Measurements from ENCODE around the gene CELA1. TPM values are rescaled to one million over a fixed set of nuclear protein-coding genes. Genes with fewer than 3 reads are reported as not detected.
"Not testable (repeated sequence)": the region's sequence is repeated elsewhere in the genome, so short reads cannot be mapped to it uniquely, and the experiment has no call there.

CELA1 gene
- polyA plus RNA-seq, 1 donor from 2014 or later, result not detected

DNA sequence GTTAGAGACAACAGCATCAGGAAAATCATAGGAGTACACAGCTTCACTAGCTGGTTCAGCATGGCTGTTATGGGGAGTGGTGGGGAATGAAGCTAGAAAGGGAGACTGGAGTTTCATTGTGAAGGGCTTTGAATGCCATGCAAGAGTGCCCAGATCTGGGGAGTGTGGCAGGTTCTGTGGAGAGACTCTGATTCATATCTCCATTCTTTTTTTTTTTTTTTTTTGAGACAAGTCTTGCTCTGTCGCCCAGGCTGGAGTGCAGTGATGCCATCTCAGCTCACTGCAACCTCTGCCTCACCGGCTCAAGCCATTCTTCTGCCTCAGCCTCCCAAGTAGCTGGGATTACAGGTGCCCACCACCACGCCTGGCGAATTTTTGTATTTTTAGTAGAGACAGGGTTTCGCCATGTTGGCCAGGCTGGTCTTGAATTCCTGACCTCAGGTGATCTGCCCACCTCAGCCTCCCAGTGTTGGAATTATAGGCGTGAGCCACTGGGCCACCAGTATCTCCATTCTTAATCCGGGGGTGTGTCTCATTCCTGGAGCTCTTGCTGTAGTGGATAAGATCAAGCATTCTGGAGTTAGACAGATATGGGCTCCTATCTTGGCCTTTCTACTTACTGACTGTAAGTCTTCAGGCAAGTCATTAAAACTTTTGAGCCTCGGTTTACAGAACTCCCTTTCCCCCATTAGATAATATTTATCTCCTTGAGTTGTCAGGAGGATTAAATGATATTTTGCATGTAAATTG is 28.2 kb downstream of the CELA1 start:
- not testable (repeated sequence) for H4K20me1 ChIP-seq (ENCODE audit: insufficient read depth); H3K27ac ChIP-seq (ENCODE audit: low read length); H3F3A ChIP-seq (ENCODE audit: insufficient read depth, low read length, poor library complexity, severe bottlenecking); H3K9me3 ChIP-seq (ENCODE audit: low read length); H2AFZ ChIP-seq (ENCODE audit: low read depth, low read length); H3K36me3 ChIP-seq (ENCODE audit: insufficient read depth, low read length); H3K9ac ChIP-seq (ENCODE audit: low read length); H3K9me2 ChIP-seq (ENCODE audit: insufficient read depth, low read length); H3K27me3 ChIP-seq (ENCODE audit: insufficient read depth, low read depth, low read length); H3K79me2 ChIP-seq (replicated peaks; ENCODE audit: insufficient read depth, low read length); H3K4me2 ChIP-seq (ENCODE audit: low read length); H3K4me3 ChIP-seq (ENCODE audit: low read length)

DNA sequence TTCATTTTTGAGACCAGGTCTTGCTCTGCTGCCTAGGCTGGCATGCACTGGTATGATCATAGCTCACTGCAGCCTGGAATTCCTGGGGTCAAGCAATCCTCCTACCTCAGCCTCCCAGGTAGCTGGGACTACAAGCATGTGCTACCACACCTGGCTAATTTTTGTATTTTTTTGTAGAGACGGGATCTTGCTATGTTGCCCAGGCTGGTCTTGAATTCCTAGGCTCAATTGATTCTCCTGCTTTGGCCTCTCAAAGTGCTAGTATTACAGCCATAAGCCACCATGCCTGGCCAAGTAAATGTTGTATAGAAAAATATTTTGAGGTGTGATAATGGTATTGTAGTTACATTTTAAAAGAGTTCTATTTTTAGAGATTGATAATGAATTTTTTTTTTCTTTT is 35.1 kb downstream of the CELA1 start:
- Histone ChIP-seq H3K9me2 (ENCODE audit: insufficient read depth, low read length) (no peaks in the 10 kb centered on the region), H3K27ac (ENCODE audit: low read length) (no peak overlapping the region), H3K4me3 (ENCODE audit: low read length) (no peak overlapping the region), H3K36me3 (ENCODE audit: insufficient read depth, low read length) (no peaks in the 10 kb centered on the region), H3K4me2 (ENCODE audit: low read length) (no peak overlapping the region), H3F3A (ENCODE audit: insufficient read depth, low read length, poor library complexity, severe bottlenecking) (no peaks in the 10 kb centered on the region), H3K9me3 (ENCODE audit: low read length) (no peaks in the 10 kb centered on the region), H3K27me3 (ENCODE audit: insufficient read depth, low read depth, low read length) (no peaks in the 10 kb centered on the region), H4K20me1 (ENCODE audit: insufficient read depth) (no peaks in the 10 kb centered on the region), H3K79me2 (replicated peaks; ENCODE audit: insufficient read depth, low read length) (no peaks in the 10 kb centered on the region), H2AFZ (ENCODE audit: low read depth, low read length) (no peak overlapping the region), H3K9ac (ENCODE audit: low read length) (no peak overlapping the region)
- TF ChIP-seq EP300 (conservative IDR thresholded peaks at IDR 0.05; ENCODE audit: poor library complexity, severe bottlenecking), result no peak
- TF ChIP-seq SMC3 (conservative IDR thresholded peaks at IDR 0.05; ENCODE audit: poor library complexity), result no peak
- TF ChIP-seq MXI1 (conservative IDR thresholded peaks at IDR 0.05; ENCODE audit: poor library complexity, severe bottlenecking), result no peak
- no peak for TF ChIP-seq REST (IDR thresholded peaks at IDR 0.05; ENCODE audit: borderline replicate concordance)
- no peak for TF ChIP-seq CTCF (IDR thresholded peaks at IDR 0.05; ENCODE audit: poor library complexity, severe bottlenecking)
- TF ChIP-seq TAF1 (IDR thresholded peaks at IDR 0.05; ENCODE audit: low read depth), result no peak
- TF ChIP-seq RAD21 (conservative IDR thresholded peaks at IDR 0.05), result no peak
- TF ChIP-seq POLR2AphosphoS5 (IDR thresholded peaks at IDR 0.05), result no peak
